DND-41 (cell line): ENCODE results near the gene ACOT13.

ENCODE experiments used
- EZH2 ChIP-seq: IDR thresholded peaks from 3 replicates; pipeline ENCODE4 v1.6.1; 2012; ENCODE audit warnings: borderline replicate concordance, low read depth, mild to moderate bottlenecking, moderate library complexity, low read length, inconsistent platforms; ENCODE audit not compliant: severe bottlenecking
- TF ChIP-seq, protein P1 (sequence below): IDR thresholded peaks from 2 replicates; pipeline ENCODE4 v1.5.1; 2012; ENCODE audit warnings: borderline replicate concordance, low read length, moderate library complexity, mild to moderate bottlenecking; ENCODE audit not compliant: poor library complexity, severe bottlenecking; ENCODE audit errors: extremely low read depth

DNA sequence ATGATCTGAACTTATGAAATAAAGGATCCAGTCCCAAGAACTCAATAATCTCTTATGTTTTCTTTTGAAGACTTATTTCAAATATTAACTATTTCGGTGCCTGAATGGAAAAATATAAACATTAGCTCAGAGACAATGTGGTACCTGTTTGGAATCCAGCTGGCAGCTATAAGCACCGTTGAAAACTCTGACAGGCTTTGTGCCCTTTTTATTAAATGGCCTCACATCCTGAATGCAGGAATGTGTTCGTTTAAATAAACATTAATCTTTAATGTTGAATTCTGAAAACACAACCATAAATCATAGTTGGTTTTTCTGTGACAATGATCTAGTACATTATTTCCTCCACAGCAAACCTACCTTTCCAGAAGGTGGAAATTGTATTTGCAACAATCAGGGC, 16.5 kb upstream of the ACOT13 start:
- TF ChIP-seq, protein P1, sequence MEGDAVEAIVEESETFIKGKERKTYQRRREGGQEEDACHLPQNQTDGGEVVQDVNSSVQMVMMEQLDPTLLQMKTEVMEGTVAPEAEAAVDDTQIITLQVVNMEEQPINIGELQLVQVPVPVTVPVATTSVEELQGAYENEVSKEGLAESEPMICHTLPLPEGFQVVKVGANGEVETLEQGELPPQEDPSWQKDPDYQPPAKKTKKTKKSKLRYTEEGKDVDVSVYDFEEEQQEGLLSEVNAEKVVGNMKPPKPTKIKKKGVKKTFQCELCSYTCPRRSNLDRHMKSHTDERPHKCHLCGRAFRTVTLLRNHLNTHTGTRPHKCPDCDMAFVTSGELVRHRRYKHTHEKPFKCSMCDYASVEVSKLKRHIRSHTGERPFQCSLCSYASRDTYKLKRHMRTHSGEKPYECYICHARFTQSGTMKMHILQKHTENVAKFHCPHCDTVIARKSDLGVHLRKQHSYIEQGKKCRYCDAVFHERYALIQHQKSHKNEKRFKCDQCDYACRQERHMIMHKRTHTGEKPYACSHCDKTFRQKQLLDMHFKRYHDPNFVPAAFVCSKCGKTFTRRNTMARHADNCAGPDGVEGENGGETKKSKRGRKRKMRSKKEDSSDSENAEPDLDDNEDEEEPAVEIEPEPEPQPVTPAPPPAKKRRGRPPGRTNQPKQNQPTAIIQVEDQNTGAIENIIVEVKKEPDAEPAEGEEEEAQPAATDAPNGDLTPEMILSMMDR: no peak
- no peak for TF ChIP-seq EZH2
